Stomach (tissue), 4 donors: ENCODE results near the gene ZNF398.

Source experiments
- POLR2A ChIP-seq, 4 donors: fragments of 450-650 bp; IDR thresholded peaks; one replicate each; pipeline ENCODE4 v1.6.1; 2016; ENCODE audit warnings: antibody characterized with exemption in 4 of 4, control low read depth in 2 of 4, mild to moderate bottlenecking in 1 of 4, moderate library complexity in 1 of 4
- POLR2AphosphoS5 ChIP-seq, 3 donors: sonication (generic); formaldehyde crosslinking; IDR thresholded peaks; one replicate each; pipeline ENCODE4 v1.6.1; 2016; ENCODE audit warnings: antibody characterized with exemption in 3 of 3
- TF ChIP-seq, protein P1 (sequence below), 7 experiments: fragments of 450-650 bp in 4 of 7; fragments of 200-600 bp in 3 of 7; sonication (generic) in 3 of 7; IDR thresholded peaks; one replicate each; pipeline ENCODE4 v1.5.1; 2016 to 2019; ENCODE audit warnings: antibody characterized with exemption in 7 of 7, control low read depth in 2 of 7, mild to moderate bottlenecking in 1 of 7

DNA sequence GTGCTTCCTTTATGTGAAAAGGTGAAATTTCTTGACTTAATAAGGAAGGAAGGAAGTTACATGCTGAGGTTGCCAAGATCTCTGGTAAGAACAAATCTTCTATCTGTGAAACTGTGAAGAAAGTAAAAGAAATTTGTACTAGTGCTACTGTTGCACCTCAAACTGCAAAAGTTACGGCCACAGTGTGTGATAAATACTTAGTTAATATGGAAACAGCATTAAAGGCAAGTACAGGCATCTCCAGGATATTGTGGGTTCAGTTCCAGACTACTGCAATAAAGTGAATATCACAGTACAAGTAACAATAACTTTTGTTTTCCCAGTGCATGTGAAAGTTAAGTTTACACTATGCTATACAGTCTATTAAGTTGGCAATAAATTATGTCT lies 25.3 kb downstream of the ZNF398 start:
- TF ChIP-seq POLR2A (IDR thresholded peaks at IDR 0.05) (no peak), POLR2AphosphoS5 (IDR thresholded peaks at IDR 0.05) (no peak)
- TF ChIP-seq, protein P1, sequence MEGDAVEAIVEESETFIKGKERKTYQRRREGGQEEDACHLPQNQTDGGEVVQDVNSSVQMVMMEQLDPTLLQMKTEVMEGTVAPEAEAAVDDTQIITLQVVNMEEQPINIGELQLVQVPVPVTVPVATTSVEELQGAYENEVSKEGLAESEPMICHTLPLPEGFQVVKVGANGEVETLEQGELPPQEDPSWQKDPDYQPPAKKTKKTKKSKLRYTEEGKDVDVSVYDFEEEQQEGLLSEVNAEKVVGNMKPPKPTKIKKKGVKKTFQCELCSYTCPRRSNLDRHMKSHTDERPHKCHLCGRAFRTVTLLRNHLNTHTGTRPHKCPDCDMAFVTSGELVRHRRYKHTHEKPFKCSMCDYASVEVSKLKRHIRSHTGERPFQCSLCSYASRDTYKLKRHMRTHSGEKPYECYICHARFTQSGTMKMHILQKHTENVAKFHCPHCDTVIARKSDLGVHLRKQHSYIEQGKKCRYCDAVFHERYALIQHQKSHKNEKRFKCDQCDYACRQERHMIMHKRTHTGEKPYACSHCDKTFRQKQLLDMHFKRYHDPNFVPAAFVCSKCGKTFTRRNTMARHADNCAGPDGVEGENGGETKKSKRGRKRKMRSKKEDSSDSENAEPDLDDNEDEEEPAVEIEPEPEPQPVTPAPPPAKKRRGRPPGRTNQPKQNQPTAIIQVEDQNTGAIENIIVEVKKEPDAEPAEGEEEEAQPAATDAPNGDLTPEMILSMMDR (IDR thresholded peaks at IDR 0.05): no peak
